Activated CD8-positive, alpha-beta T cell treated with anti-CD3 and anti-CD28 coated beads for 36 hours (primary cell): ENCODE data around the gene ZNF112. TPM values are rescaled to one million over a fixed set of nuclear protein-coding genes. Genes with fewer than 3 reads are reported as not detected.
A peak's percentile ranks its signal among the peaks of the same experiment; 100 is the strongest.
"Not testable (repeated sequence)": the region's sequence is repeated elsewhere in the genome, so short reads cannot be mapped to it uniquely, and the experiment has no call there.

Source experiments
- ATAC-seq: fragments of 200-7000 bp; cut with Tn5 transposase; one replicate; pipeline ENCODE4 v1.10.0; 2021; ENCODE audit warnings: mild to moderate bottlenecking, moderate library complexity
- CTCF ChIA-PET: fragments of 350-600 bp; sonication (Branson Sonifier 250); formaldehyde crosslinking; loops from one replicate; lab custom pipeline; 2021; ENCODE audit warnings: antibody characterized with exemption; lab: Charles Lee
- POLR2A ChIA-PET: fragments of 350-600 bp; sonication (Branson Sonifier 250); formaldehyde crosslinking; loops from one replicate; lab custom pipeline; 2021; ENCODE audit warnings: antibody characterized with exemption; lab: Charles Lee
- DNase-seq: peaks from one replicate; pipeline ENCODE4 v3.0.0-alpha.2; 2020
- H3K27ac Mint-ChIP-seq: one replicate; pipeline ENCODE4 v1.8.0; 2021; ENCODE audit warnings: mild to moderate bottlenecking, mixed read lengths
- H3K27me3 Mint-ChIP-seq: one replicate; pipeline ENCODE4 v1.8.0; 2021; ENCODE audit warnings: mixed read lengths
- H3K36me3 Mint-ChIP-seq: one replicate; pipeline ENCODE4 v1.8.0; 2021; ENCODE audit warnings: low read depth, mixed read lengths
- H3K4me1 Mint-ChIP-seq: one replicate; pipeline ENCODE4 v1.8.0; 2021; ENCODE audit warnings: low read depth, mixed read lengths
- H3K4me3 Mint-ChIP-seq: one replicate; pipeline ENCODE4 v1.8.0; 2021; ENCODE audit warnings: mild to moderate bottlenecking, moderate library complexity, mixed read lengths
- H3K9me3 Mint-ChIP-seq: one replicate; pipeline ENCODE4 v1.8.0; 2021; ENCODE audit warnings: mixed read lengths
- intact Hi-C: fragments of 100-400 bp; cut with micrococcal nuclease; formaldehyde crosslinking; loops from one replicate; pipeline ENCODE4 v1.10.0; 2022
- total RNA-seq, 2 experiments: library from RNA; stranded (reverse); gene quantifications; one replicate each; pipeline ENCODE4 v1.2.3, GENCODE V29; 2021
- TF ChIP-seq, protein P1 (sequence below): fragments of 200-600 bp; IDR thresholded peaks from one replicate; pipeline ENCODE4 v1.8.0; 2022; ENCODE audit warnings: antibody characterized with exemption, mild to moderate bottlenecking

Gene ZNF112
- total RNA-seq = under 1 TPM in 1 of 2 experiments, not detected in 1; 0.11 TPM

DNA sequence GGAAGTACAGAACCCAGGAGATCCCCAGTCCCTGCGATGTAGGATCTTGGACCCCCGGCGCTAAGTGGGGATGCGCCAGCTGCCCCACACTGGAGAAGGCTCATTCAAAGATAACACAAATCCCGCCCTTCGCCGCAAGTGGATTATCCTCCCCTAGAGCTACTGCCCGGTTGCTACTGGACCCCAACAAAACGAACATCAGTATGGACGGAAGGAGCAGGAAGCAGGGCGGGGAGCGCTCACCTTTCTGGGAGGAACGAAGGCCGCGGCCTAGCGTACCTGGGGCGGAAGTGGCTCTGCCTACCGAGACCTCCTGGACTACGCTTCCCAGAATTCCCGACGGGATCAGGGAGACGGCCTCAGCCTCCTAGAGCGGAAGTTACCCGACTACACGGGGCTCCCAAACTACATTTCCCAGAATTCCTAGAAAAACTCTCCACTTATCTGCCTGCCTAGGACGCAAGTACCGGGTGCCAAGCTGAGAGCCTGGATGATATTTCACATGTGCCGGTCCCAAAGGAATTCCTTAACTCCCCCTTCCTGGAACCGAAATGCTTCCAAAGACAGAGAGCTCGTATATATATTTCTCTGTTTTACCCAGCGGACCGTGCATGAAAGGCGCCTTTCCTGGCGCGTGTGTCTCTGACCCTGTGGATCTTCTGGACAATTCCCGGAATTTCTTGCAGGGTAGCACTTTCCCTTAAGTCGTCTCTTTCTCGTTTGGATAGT, at the start of gene ZNF112:
ZNF112 (minus strand) TSS at position 298 of the 729 bp plus-strand sequence. CDS start 16,141 bp downstream, outside the sequence.
- Mint-ChIP-seq H3K4me1 (peaks cover 2% of the 10 kb centered on the region), H3K27me3 (peaks cover 4% of the 10 kb centered on the region), H3K36me3 (peaks cover 16% of the 10 kb centered on the region), H3K4me3 (peak within 1 kb of the TSS; percentile 48), H3K9me3 (peaks cover 38% of the 10 kb centered on the region), H3K27ac (no peak within 1 kb of the TSS)
- DNase-seq (peak; percentile 32), ATAC-seq (no peak)
- ChIA-PET CTCF (no interaction called here), POLR2A (interaction anchor here (1.0 kb wide), 1 partner anchor 139 kb away, joined by 3 read pairs; no protein-coding TSS in a partner anchor)
- intact Hi-C loops = no loop called here
- TF ChIP-seq, protein P1, sequence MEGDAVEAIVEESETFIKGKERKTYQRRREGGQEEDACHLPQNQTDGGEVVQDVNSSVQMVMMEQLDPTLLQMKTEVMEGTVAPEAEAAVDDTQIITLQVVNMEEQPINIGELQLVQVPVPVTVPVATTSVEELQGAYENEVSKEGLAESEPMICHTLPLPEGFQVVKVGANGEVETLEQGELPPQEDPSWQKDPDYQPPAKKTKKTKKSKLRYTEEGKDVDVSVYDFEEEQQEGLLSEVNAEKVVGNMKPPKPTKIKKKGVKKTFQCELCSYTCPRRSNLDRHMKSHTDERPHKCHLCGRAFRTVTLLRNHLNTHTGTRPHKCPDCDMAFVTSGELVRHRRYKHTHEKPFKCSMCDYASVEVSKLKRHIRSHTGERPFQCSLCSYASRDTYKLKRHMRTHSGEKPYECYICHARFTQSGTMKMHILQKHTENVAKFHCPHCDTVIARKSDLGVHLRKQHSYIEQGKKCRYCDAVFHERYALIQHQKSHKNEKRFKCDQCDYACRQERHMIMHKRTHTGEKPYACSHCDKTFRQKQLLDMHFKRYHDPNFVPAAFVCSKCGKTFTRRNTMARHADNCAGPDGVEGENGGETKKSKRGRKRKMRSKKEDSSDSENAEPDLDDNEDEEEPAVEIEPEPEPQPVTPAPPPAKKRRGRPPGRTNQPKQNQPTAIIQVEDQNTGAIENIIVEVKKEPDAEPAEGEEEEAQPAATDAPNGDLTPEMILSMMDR = no peak

DNA sequence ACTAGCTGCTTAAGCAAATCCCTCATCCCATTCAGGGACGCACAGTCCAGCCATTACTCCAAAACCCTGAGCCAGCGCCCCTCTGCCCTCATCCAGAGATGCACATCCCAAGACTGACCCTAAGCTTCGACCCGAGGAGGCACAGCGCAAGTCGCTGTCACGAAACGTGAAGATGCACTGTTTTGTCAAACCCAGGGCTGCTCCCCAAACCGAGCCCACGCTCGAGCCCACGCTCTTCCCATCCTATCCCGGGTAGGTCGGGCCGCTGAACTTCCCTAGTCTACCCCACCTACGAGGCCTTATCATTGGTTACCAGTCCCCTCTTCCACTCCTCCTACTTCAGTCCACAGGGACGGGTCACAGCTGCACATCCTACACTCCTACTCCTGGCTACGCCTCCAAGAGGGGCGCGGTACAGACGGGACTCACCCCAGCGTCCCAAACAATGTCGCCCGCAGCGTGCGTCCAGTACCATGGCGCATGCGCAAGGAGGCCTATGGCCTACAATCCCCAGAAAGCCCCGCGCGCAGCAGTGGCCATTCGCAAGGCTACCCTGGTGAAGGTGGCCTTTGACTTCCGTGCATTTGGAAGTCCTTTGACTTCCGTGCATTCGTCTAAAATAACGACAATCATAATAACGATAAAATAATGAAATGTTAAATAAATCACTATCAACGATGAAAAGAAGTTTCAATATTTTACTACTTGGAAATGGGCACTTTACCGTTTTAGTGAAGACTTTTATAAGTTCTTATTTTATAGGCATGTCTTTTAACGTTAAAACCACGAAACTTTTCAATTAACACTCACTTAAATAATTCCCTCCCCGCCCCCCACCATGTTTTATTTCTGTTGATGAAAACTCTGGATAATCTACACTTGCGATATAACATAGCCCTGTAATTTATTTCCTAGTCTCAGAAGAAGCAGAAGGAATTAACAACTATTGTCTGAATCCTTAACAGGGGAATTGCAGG, 44.9 kb upstream of the ZNF112 start, which contains the start of gene ZNF285:
ZNF285 (minus strand) TSS at position 470 of the 977 bp plus-strand sequence. CDS start 4,395 bp downstream, outside the sequence.
- ChIA-PET CTCF (no interaction called here), POLR2A (no interaction called here)
- Mint-ChIP-seq H3K36me3 (peaks cover 37% of the 10 kb centered on the region), H3K4me1 (peaks cover 8% of the 10 kb centered on the region), H3K4me3 (peak within 1 kb of the TSS; percentile 97), H3K27me3 (peaks cover 2% of the 10 kb centered on the region), H3K27ac (peak within 1 kb of the TSS; percentile 86), H3K9me3 (peaks cover 40% of the 10 kb centered on the region)
- DNase-seq = peak; percentile 93
- TF ChIP-seq, protein P1 = no peak
- ATAC-seq = peak; percentile 99
- intact Hi-C loops = no loop called here

DNA sequence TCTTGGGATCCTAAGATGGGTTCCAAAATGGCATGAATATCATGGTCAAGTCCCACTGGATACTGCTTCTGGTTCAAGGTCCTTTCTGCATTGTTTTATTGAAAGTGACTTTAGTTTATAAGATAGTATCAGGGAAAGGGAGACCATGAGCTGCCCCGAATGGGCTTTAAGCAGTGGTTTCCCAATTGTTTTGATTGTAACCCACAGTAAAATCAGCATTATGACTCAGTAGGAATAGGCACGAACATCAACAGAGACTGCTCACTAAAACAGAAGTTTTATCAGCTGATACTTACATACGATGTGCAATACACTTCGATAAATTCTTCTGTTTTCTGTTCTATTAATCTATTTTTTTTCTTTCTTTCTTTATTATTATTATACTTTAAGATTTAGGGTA, 32.8 kb upstream of the ZNF112 start:
- Mint-ChIP-seq H3K9me3 (peaks cover 67% of the 10 kb centered on the region), H3K36me3 (peaks cover 77% of the 10 kb centered on the region)
- CTCF ChIA-PET = not testable (repeated sequence)

DNA sequence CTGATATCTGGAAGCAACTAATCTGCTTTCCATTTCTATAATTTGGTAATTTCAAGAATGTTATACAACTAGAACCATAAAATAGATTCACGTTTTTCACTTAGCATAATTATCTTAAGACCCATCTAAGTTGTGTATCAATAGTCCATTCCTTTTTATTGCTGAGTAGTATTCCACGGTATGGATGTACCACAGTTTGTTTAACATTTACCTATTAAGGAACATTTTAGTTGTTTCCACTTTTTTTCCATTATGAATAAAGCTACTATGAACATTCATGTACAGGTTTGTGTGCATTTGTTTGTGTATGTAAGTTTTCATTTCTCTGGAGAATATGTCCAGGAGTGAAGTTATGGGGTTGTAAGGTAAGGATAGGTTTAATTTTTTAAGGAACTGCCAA, 18.3 kb upstream of the ZNF112 start:
- no peak for ATAC-seq
- Mint-ChIP-seq H3K9me3 (peaks cover 34% of the 10 kb centered on the region), H3K36me3 (peaks cover 5% of the 10 kb centered on the region), H3K27ac (no peak overlapping the region), H3K27me3 (no peaks in the 10 kb centered on the region), H3K4me1 (no peaks in the 10 kb centered on the region), H3K4me3 (no peak overlapping the region)
- ChIA-PET CTCF (no interaction called here), POLR2A (no interaction called here)
- TF ChIP-seq, protein P1 = no peak
- intact Hi-C loops = no loop called here
- no peak for DNase-seq

More for the DNA sequence above, 32.8 kb upstream of the ZNF112 start:
- H3K4me3 Mint-ChIP-seq, ATAC-seq, DNase-seq, intact Hi-C loops, H3K4me1 Mint-ChIP-seq, H3K27ac Mint-ChIP-seq, H3K27me3 Mint-ChIP-seq, POLR2A ChIA-PET: not testable (repeated sequence)

DNA sequence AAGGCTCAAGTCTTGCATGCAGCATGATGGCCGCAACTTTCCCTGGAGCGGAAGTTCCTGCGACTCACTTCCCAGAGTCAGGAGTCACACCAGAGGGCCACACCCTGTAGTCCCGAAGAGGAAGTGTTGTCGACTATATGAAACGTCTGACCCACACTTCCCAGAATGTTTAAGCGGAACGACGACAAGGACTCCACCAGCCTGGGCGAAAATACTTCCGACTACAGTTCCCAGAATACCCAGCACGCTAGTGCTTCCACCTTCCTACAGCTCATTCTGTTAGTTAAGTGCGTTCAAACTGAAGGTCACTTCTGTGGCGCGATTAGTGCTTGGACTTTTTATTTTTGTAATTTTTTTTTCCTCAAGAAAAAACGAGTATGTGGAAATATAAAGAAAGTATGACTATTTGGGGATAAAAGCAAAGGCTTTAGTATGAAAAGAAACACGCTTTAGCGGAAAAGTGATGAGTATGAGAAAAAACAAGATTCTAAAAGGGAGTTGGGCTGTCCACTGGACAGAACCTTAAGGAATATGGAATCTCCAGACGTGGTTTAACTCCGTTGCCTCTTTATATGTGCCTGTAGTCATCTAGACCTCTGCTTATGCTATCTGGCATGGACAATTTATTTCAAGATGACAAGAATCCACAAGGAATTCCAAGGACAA, 15.5 kb upstream of the ZNF112 start:
- H3K27ac Mint-ChIP-seq = no peak overlapping the region
- TF ChIP-seq, protein P1 = no peak
- H3K36me3 Mint-ChIP-seq = peaks cover 5% of the 10 kb centered on the region
- no peak overlapping the region for H3K4me3 Mint-ChIP-seq
- H3K9me3 Mint-ChIP-seq = peaks cover 34% of the 10 kb centered on the region
- ATAC-seq (no peak), DNase-seq (no peak)
- no peaks in the 10 kb centered on the region for H3K27me3 Mint-ChIP-seq
- no peaks in the 10 kb centered on the region for H3K4me1 Mint-ChIP-seq
- ChIA-PET POLR2A (no interaction called here), CTCF (no interaction called here)
- intact Hi-C loops = no loop called here
